K562 (cell line): Measurements from ENCODE around the gene GABPB2. TPM values are rescaled to one million over a fixed set of nuclear protein-coding genes. Genes with fewer than 3 reads are reported as not detected.

ENCODE experiments used
- ATAC-seq: fragments of 200-7000 bp; cut with Tn5 transposase; 3 replicates; pipeline ENCODE4 v1.9.1; 2020; ENCODE audit warnings: moderate library complexity
- BruUV-seq: library from RNA; stranded (reverse); fragments of 400-500 nt; replicated peaks from 2 replicates; lab custom pipeline; 2021; lab: Mats Ljungman, UMichigan
- CTCF ChIA-PET: fragments of 300-600 bp; formaldehyde crosslinking; extraction: SDS; loops from one replicate; lab custom pipeline; 2021; ENCODE audit warnings: low intra/inter-chr PET ratio; lab: Yijun Ruan, JAX
- POLR2A ChIA-PET: fragments of 300-600, 350-650 bp; sonication (Branson Sonifier 250); formaldehyde crosslinking; extraction: SDS; loops from one replicate; lab custom pipeline; 2021; ENCODE audit warnings: antibody characterized with exemption, inconsistent platforms; lab: Yijun Ruan, JAX
- DNase-seq, 4 experiments: peaks; one replicate each; pipeline versions ENCODE4 v3.0.0 to v3.0.0-alpha.2; 2011 to 2018; ENCODE audit warnings: low spot score in 3 of 4, mixed read lengths in 3 of 4; ENCODE audit errors: extremely low read depth in 1 of 4
- FAIRE-seq: peaks from 2 replicates; lab custom pipeline; 2011; peaks lifted over from hg19 to GRCh38; lab: Jason Lieb, UNC
- H2AFZ ChIP-seq: 2 replicates; pipeline ENCODE4 v1.6.0; 2011; ENCODE audit warnings: low read depth, low read length, control low read depth, inconsistent platforms
- H3K27ac ChIP-seq: fragments of 200-600 bp; 3 replicates; pipeline ENCODE4 v1.8.0; 2011; ENCODE audit warnings: low read depth, mild to moderate bottlenecking, control low read depth, inconsistent platforms, low read length, moderate library complexity, mixed read lengths; ENCODE audit errors: extremely low read depth
- H3K27me3 ChIP-seq, 2 experiments: fragments of 300-600 bp in 1 of 2; 2 replicates in 1 of 2; 3 replicates in 1 of 2; pipeline versions ENCODE4 v1.6.0 to v1.8.0; 2011; ENCODE audit warnings: inconsistent platforms in 2 of 2, low read length in 2 of 2, mild to moderate bottlenecking in 1 of 2, mixed read lengths in 1 of 2, moderate library complexity in 1 of 2; ENCODE audit not compliant: control insufficient read depth in 2 of 2, insufficient read depth in 2 of 2
- H3K36me3 ChIP-seq: fragments of 300-600 bp; 3 replicates; pipeline ENCODE4 v1.8.0; 2011; ENCODE audit warnings: mild to moderate bottlenecking, low read length, inconsistent platforms; ENCODE audit not compliant: control insufficient read depth, insufficient read depth
- H3K4me1 ChIP-seq, 2 experiments: fragments of 200-600 bp in 1 of 2; replicated peaks in 1 of 2; 2 replicates in 1 of 2; 3 replicates in 1 of 2; pipeline versions ENCODE4 v1.5.1 to v1.8.0; 2011; ENCODE audit warnings: inconsistent platforms in 2 of 2, low read length in 2 of 2, mild to moderate bottlenecking in 1 of 2, mixed read lengths in 1 of 2, moderate library complexity in 1 of 2; ENCODE audit not compliant: control insufficient read depth in 2 of 2, insufficient read depth in 2 of 2
- H3K4me2 ChIP-seq: 2 replicates; pipeline ENCODE4 v1.6.1; 2011; ENCODE audit warnings: low read length, control low read depth, inconsistent platforms, mixed read lengths; ENCODE audit not compliant: insufficient read depth
- H3K4me3 ChIP-seq: fragments of 200-600 bp; sonication (generic), shearing (Covaris generic); 2 replicates; pipeline ENCODE4 v1.5.1; 2016; ENCODE audit warnings: control low read depth, inconsistent platforms
- H3K79me2 ChIP-seq: fragments of 200-600 bp; 3 replicates; pipeline ENCODE4 v1.8.0; 2011; ENCODE audit warnings: low read length, inconsistent platforms; ENCODE audit not compliant: control insufficient read depth, insufficient read depth
- H3K9ac ChIP-seq, 2 experiments: 2 replicates each; pipeline versions ENCODE4 v1.6.0 to v1.6.1; 2011; ENCODE audit warnings: low read depth in 2 of 2, low read length in 2 of 2, control low read depth in 1 of 2, inconsistent platforms in 1 of 2, mild to moderate bottlenecking in 1 of 2, mixed read lengths in 1 of 2; ENCODE audit not compliant: insufficient read depth in 1 of 2
- H3K9me1 ChIP-seq: one replicate; pipeline ENCODE4 v1.6.0; 2011; ENCODE audit warnings: inconsistent platforms, mild to moderate bottlenecking, low read length, moderate library complexity; ENCODE audit not compliant: control insufficient read depth, insufficient read depth
- H3K9me3 ChIP-seq: replicated peaks from 2 replicates; pipeline ENCODE4 v1.5.1; 2011; ENCODE audit warnings: low read depth, low read length, inconsistent platforms; ENCODE audit not compliant: control insufficient read depth, insufficient read depth
- H4K20me1 ChIP-seq: replicated peaks from 2 replicates; pipeline ENCODE4 v1.6.1; 2011; ENCODE audit warnings: low read length, inconsistent platforms, mixed read lengths; ENCODE audit not compliant: control insufficient read depth, insufficient read depth
- BRCA1 ChIP-seq, 2 experiments: fragments of 450-650 bp in 1 of 2; sonication (generic) in 1 of 2; formaldehyde crosslinking in 1 of 2; IDR thresholded peaks; 2 replicates each; pipeline versions ENCODE4 v1.5.0 to v1.6.1; 2017 to 2020; ENCODE audit warnings: mild to moderate bottlenecking in 1 of 2, missing genetic modification reagents in 1 of 2
- MNT ChIP-seq, 2 experiments: fragments of 450-650 bp; conservative IDR thresholded peaks; 2 replicates each; pipeline ENCODE4 v1.6.1; 2017; ENCODE audit warnings: mild to moderate bottlenecking in 2 of 2, moderate library complexity in 2 of 2
- NONO ChIP-seq, 2 experiments: fragments of 200-400 bp in 1 of 2; fragments of 450-650 bp in 1 of 2; formaldehyde crosslinking in 1 of 2; IDR thresholded peaks; 2 replicates each; pipeline ENCODE4 v1.6.1; 2017; ENCODE audit warnings: low read depth in 2 of 2, mild to moderate bottlenecking in 2 of 2, moderate library complexity in 2 of 2, low read length in 1 of 2
- PRMT5 ChIP-seq: sonication (generic); formaldehyde crosslinking; IDR thresholded peaks from 2 replicates; pipeline ENCODE4 v1.5.0; 2020; ENCODE audit warnings: missing genetic modification reagents
- SRF ChIP-seq, 2 experiments: fragments of 250-450, 450-650 bp in 1 of 2; sonication (Bioruptor Pico) in 1 of 2; sonication (generic) in 1 of 2; formaldehyde crosslinking; IDR thresholded peaks; 2 replicates each; pipeline versions ENCODE4 v1.5.0 to v1.5.1; 2020 to 2022; ENCODE audit warnings: mild to moderate bottlenecking in 1 of 2, missing genetic modification reagents in 1 of 2
- WGBS: fragments of 100-300 bp; shearing (Covaris generic); methylation state at CpG from one replicate; pipeline ENCODE4 v1.1.6; 2016; ENCODE audit warnings: low coverage, mixed read lengths; ENCODE audit not compliant: insufficient coverage; ENCODE audit errors: missing lambda C conversion rate; 5-methylcytosine and 5-hydroxymethylcytosine counted together
- in situ Hi-C: fragments of 300-500 bp; cut with MboI; formaldehyde crosslinking; loops from 4 replicates; pipeline ENCODE4 v1.15.0; 2018; ENCODE audit warnings: inconsistent platforms, mixed read lengths
- intact Hi-C: fragments of 100-400 bp; cut with micrococcal nuclease; formaldehyde crosslinking; loops from 2 replicates; pipeline ENCODE4 v1.14.2; 2022
- polyA plus RNA-seq, 8 experiments: library from polyadenylated mRNA; depleted of rRNA in 4 of 8; stranded (reverse) in 5 of 8; unstranded in 3 of 8; fragments of >200 nt; fragmentation: Nextera tagmentation in 2 of 8; fragmentation: Illumina TruSeq in 1 of 8; extraction: Ambion mirVana in 2 of 8; extraction: Trizol in 1 of 8; gene quantifications; 2 replicates each; pipeline versions ENCODE4 v1.2.1 to v1.2.3, GENCODE V29; 2011 to 2014; ENCODE audit warnings: inconsistent platforms in 1 of 8, missing spikeins in 1 of 8
- total RNA-seq, 7 experiments: library from RNA; depleted of rRNA in 6 of 7; stranded (reverse); fragments of >200 nt in 6 of 7; fragmentation: Illumina TruSeq in 2 of 7; extraction: Trizol in 2 of 7; gene quantifications; 2 replicates each; pipeline versions ENCODE4 v1.2.1 to v1.2.3, GENCODE V29; 2011 to 2021; ENCODE audit warnings: low replicate concordance in 1 of 7
- TF ChIP-seq, protein P1 (sequence below), 2 experiments: fragments of 450-650 bp; formaldehyde crosslinking in 1 of 2; IDR thresholded peaks; 2 replicates each; pipeline versions ENCODE4 v1.4.0 to v1.6.1; 2014 to 2020; ENCODE audit warnings: mild to moderate bottlenecking in 2 of 2, borderline replicate concordance in 1 of 2, low read depth in 1 of 2
- TF ChIP-seq, protein P2 (sequence below): fragments of 250-450 bp; sonication (Bioruptor Pico); IDR thresholded peaks from 2 replicates; pipeline ENCODE4 v1.8.0; 2022; ENCODE audit warnings: moderate library complexity, mild to moderate bottlenecking, inconsistent platforms

Gene GABPB2
- total and polyA plus RNA-seq, 9 of the 15 experiments (the other 6 are each of a cell fraction or from before 2014, with no cell fraction given): 2.2 to 13.3 (median 6.1) TPM

DNA sequence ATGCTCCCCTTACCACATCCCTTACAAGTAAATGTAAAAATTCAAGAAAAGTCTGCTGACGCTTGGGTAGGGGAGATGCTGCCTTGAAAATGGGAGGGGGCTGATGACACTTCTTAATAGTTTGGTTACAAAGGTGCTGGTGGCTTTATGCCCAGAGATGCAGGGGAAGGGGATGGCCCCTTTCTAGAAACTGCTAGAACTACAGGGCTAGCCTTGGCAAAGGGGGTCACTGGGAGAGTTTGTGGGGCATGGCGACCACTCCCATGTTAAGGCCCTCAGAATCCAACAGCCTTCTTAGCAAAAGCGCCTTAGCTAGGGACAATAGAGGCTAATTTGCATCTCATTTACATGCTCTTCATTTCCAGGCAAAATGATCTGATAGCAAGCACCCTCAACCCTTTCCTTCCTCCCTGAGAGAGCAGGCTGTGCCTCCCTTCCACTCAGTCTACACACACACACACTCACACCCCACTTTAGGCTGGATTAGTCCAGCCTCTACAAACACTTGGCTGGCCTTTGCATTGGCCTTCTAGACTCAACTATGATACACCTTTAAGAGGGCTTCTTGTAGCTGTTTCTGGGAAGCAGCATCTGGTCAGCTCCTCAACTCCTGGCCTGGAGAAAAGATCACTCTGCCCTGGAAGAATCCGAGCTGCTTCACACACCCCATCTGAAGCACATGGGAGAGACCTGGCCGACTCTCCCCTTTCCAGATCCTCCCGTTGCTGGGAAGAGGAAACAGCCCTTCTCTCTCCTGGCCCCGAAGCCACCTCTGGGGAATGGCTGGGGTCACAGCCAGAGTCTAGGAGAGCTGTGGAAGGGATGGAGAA, 74.1 kb downstream of the GABPB2 start:
- ATAC-seq (no peak), FAIRE-seq (peak; percentile 82), DNase-seq (peak in 1 of 4 experiments; percentile 35)
- CTCF ChIA-PET: no interaction called here
- POLR2A ChIA-PET: interaction anchor here (0.5 to 1.7 kb wide), 5 partner anchors 10 to 163 kb away, joined by 3 to 7 read pairs (median 5); partner anchors contain the start of genes ANXA9 and LYSMD1
- H3K79me2 ChIP-seq: no peaks in the 10 kb centered on the region
- no peak overlapping the region for H2AFZ ChIP-seq
- in situ Hi-C loops: no loop called here
- no peaks in the 10 kb centered on the region; the same call in 1 of the 2 replicates for H4K20me1 ChIP-seq
- peak overlapping the region in 1 of 2 experiments; percentile 45; a peak in 1 of 4 replicates for H3K9ac ChIP-seq
- H3K27ac ChIP-seq: no peak overlapping the region
- no peaks in the 10 kb centered on the region for H3K27me3 ChIP-seq
- H3K9me3 ChIP-seq: no peaks in the 10 kb centered on the region
- H3K4me1 ChIP-seq: peaks cover 20 to 46% of the 10 kb centered on the region in 2 experiments; a peak in 4 of 5 replicates
- H3K36me3 ChIP-seq: no peaks in the 10 kb centered on the region
- BruUV-seq: no TSS peak
- intact Hi-C loops: no loop called here
- no peak overlapping the region for H3K4me2 ChIP-seq
- 44% methylated on average over 7 of the region's 7 CpGs for WGBS
- no peaks in the 10 kb centered on the region for H3K9me1 ChIP-seq
- H3K4me3 ChIP-seq: no peak overlapping the region
- TF ChIP-seq MNT (conservative IDR thresholded peaks at IDR 0.05) (no peak), PRMT5 (CRISPR knock-in tag) (no peak), NONO (IDR thresholded peaks at IDR 0.05; ENCODE audit: low read depth in 2 of 2, low read length in 1 of 2) (no peak), BRCA1 (IDR thresholded peaks at IDR 0.05) (no peak), BRCA1 (CRISPR knock-in tag; IDR thresholded peaks at IDR 0.05) (no peak), SRF (CRISPR knock-in tag; IDR thresholded peaks at IDR 0.05) (peak in 1 of 2 experiments; percentile 61; a peak in 1 of 4 replicates)
- TF ChIP-seq, protein P1, sequence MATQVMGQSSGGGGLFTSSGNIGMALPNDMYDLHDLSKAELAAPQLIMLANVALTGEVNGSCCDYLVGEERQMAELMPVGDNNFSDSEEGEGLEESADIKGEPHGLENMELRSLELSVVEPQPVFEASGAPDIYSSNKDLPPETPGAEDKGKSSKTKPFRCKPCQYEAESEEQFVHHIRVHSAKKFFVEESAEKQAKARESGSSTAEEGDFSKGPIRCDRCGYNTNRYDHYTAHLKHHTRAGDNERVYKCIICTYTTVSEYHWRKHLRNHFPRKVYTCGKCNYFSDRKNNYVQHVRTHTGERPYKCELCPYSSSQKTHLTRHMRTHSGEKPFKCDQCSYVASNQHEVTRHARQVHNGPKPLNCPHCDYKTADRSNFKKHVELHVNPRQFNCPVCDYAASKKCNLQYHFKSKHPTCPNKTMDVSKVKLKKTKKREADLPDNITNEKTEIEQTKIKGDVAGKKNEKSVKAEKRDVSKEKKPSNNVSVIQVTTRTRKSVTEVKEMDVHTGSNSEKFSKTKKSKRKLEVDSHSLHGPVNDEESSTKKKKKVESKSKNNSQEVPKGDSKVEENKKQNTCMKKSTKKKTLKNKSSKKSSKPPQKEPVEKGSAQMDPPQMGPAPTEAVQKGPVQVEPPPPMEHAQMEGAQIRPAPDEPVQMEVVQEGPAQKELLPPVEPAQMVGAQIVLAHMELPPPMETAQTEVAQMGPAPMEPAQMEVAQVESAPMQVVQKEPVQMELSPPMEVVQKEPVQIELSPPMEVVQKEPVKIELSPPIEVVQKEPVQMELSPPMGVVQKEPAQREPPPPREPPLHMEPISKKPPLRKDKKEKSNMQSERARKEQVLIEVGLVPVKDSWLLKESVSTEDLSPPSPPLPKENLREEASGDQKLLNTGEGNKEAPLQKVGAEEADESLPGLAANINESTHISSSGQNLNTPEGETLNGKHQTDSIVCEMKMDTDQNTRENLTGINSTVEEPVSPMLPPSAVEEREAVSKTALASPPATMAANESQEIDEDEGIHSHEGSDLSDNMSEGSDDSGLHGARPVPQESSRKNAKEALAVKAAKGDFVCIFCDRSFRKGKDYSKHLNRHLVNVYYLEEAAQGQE (IDR thresholded peaks at IDR 0.05; ENCODE audit: borderline replicate concordance): peak; percentile 52; the same call in 1 of the 2 replicates
- TF ChIP-seq, protein P1 (CRISPR knock-in tag; IDR thresholded peaks at IDR 0.05; ENCODE audit: low read depth): no peak
- TF ChIP-seq, protein P2, sequence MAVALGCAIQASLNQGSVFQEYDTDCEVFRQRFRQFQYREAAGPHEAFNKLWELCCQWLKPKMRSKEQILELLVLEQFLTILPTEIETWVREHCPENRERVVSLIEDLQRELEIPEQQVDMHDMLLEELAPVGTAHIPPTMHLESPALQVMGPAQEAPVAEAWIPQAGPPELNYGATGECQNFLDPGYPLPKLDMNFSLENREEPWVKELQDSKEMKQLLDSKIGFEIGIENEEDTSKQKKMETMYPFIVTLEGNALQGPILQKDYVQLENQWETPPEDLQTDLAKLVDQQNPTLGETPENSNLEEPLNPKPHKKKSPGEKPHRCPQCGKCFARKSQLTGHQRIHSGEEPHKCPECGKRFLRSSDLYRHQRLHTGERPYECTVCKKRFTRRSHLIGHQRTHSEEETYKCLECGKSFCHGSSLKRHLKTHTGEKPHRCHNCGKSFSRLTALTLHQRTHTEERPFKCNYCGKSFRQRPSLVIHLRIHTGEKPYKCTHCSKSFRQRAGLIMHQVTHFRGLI (CRISPR knock-in tag): peak; percentile 60; the same call in 1 of the 2 replicates
